ENCODE measurements around the gene S100A8. TPM values are rescaled to one million over a fixed set of nuclear protein-coding genes. Genes with fewer than 3 reads are reported as not detected.

S100A8 gene
- total RNA-seq, 1 experiment from 2014 or later = 1.4 TPM

DNA sequence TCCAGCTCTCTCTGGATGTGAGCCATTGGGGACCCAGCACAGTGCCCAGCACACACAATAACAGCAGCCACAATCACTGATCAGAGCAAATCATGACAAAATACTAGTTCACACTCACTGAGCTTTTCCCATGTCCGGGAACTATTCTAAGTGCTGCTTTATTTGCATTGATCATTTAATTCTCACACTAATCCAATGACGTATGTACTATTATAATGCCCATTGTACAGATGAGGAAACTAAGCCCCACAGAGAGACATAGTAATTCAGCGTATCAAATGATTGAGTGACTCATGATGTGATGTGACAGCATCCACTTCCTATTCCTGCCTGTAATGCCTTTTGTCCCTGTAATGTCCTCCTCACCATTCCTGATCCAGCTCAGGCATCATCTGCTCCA, 1.9 kb upstream of the S100A8 start:
- CTCF ChIA-PET = no interaction called here

More for the DNA sequence above, 1.9 kb upstream of the S100A8 start:
- H3K4me3 ChIP-seq (replicated peaks in 1 of 2; ENCODE audit: low read depth in 1 of 2, low read length in 2 of 2) = no peak overlapping the region
- no peak overlapping the region for H2AFZ ChIP-seq (ENCODE audit: low read depth, low read length, poor library complexity, severe bottlenecking)
- no TSS peak for BruUV-seq (replicated peaks)
- H3K27me3 ChIP-seq (ENCODE audit: insufficient read depth, low read length) = peaks cover 81% of the 10 kb centered on the region
- no peak overlapping the region for H3K27ac ChIP-seq (ENCODE audit: low read depth, low read length)
- no peaks in the 10 kb centered on the region for H3K9me2 ChIP-seq (ENCODE audit: insufficient read depth)
- DNase-seq (ENCODE audit: low read depth, low spot score) = no peak
- ATAC-seq = no peak
- no peak overlapping the region for H3K9ac ChIP-seq (ENCODE audit: low read length)
- RAD21 ChIA-PET (ENCODE audit: low non-redundant PET in 1 of 2, low total read pairs in 2 of 2, uncharacterized antibody in 2 of 2, unreplicated experiment in 2 of 2) = no interaction called here
- no peaks in the 10 kb centered on the region for H3K9me3 ChIP-seq (ENCODE audit: control insufficient read depth in 1 of 2, insufficient read depth in 1 of 2, low read depth in 1 of 2, low read length in 2 of 2)
- no peaks in the 10 kb centered on the region for H3K4me1 ChIP-seq (ENCODE audit: control insufficient read depth in 1 of 2, insufficient read depth in 2 of 2, low read length in 2 of 2)
- POLR2A ChIA-PET = no interaction called here
- TF ChIP-seq ZNF274 (IDR thresholded peaks at IDR 0.05; ENCODE audit: low read depth, low read length) (no peak), CBX3 (IDR thresholded peaks at IDR 0.05; ENCODE audit: low read depth) (no peak), ELF1 (IDR thresholded peaks at IDR 0.05; ENCODE audit: borderline replicate concordance, low read depth) (no peak), CEBPB (IDR thresholded peaks at IDR 0.05; ENCODE audit: low read depth) (no peak), ZFX (IDR thresholded peaks at IDR 0.05) (no peak), MAX (IDR thresholded peaks at IDR 0.05) (no peak), JUND (IDR thresholded peaks at IDR 0.05) (no peak), POLR2A (IDR thresholded peaks at IDR 0.05; ENCODE audit: borderline replicate concordance, extremely low read depth, insufficient read depth, insufficient read length) (no peak), SP1 (IDR thresholded peaks at IDR 0.05; ENCODE audit: low read depth) (no peak), RAD21 (IDR thresholded peaks at IDR 0.05; ENCODE audit: low read depth) (no peak), REST (IDR thresholded peaks at IDR 0.05; ENCODE audit: low read depth) (no peak), EGR1 (IDR thresholded peaks at IDR 0.05; ENCODE audit: low read depth) (no peak), TCF7L2 (IDR thresholded peaks at IDR 0.05; ENCODE audit: borderline replicate concordance, extremely low read depth, insufficient read depth, insufficient read length) (no peak), CTCF (IDR thresholded peaks at IDR 0.05 in 2 of 3, conservative IDR thresholded peaks at IDR 0.05 in 1 of 3; ENCODE audit: borderline replicate concordance in 1 of 3, insufficient read depth in 1 of 3, low read depth in 2 of 3, low read length in 2 of 3) (no peak)
- TF ChIP-seq, protein P1, sequence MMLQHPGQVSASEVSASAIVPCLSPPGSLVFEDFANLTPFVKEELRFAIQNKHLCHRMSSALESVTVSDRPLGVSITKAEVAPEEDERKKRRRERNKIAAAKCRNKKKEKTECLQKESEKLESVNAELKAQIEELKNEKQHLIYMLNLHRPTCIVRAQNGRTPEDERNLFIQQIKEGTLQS (IDR thresholded peaks at IDR 0.05) = no peak
- no peaks in the 10 kb centered on the region for H3K79me2 ChIP-seq (ENCODE audit: insufficient read depth, low read length)
- H3K36me3 ChIP-seq (ENCODE audit: control insufficient read depth in 1 of 2, insufficient read depth in 2 of 2, low read length in 2 of 2) = no peaks in the 10 kb centered on the region
- intact Hi-C loops (cut with micrococcal nuclease) = no loop called here
- H3K4me2 ChIP-seq (ENCODE audit: low read length) = no peak overlapping the region
- H4K20me1 ChIP-seq (ENCODE audit: insufficient read depth) = no peaks in the 10 kb centered on the region

Measured in HCT116 (cell line).